Measurements from ENCODE around the gene KCNT1.
"Not testable (repeated sequence)": the region's sequence is repeated elsewhere in the genome, so short reads cannot be mapped to it uniquely, and the experiment has no call there.

KCNT1 gene

DNA sequence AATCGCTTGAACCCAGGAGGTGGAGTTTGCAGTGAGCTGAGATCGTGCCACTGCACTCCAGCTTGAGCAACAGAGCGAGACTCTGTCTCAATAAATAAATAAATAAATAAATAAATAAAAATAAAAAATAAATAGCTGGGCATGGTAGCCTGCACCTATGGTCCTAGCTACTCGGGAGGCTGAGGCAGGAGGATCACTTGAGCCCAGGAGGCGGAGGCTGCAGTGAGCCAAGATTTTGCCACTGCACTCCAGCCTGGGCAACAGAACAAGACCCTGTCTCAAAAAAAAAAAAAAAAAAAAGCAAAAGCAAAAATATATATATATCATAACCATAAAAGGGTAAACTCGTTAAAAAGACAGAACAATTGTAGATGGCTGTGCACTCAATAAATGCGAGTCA lies 29.2 kb upstream of the KCNT1 start:
- DNase-seq (ENCODE audit: low read depth in 2 of 2) = not testable (repeated sequence)

DNA sequence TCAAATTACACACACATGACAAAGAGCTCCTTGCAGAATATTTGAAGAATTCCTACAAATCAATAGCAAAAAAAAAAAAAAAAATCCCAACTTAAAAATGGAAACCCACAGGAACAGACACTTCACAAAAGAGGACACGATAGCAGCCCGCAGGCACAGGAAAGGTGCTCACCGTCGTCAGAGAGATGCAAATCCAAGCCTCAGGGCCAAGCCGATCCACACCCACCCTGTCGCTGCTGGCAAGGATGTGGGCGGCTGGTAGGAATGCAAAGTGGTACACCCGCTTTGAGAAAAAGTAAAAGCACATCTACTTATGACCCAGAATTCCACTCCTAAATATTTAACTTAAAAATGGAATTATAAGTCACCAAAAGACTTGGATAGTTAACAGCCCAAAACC lies 28.0 kb upstream of the KCNT1 start:
- DNase-seq (ENCODE audit: low read depth in 2 of 2) = no peak

GRCh38 chr9:135674977-135675376 lies 27.0 kb upstream of the KCNT1 start:
- no peak for DNase-seq (ENCODE audit: low read depth in 2 of 2)

DNA sequence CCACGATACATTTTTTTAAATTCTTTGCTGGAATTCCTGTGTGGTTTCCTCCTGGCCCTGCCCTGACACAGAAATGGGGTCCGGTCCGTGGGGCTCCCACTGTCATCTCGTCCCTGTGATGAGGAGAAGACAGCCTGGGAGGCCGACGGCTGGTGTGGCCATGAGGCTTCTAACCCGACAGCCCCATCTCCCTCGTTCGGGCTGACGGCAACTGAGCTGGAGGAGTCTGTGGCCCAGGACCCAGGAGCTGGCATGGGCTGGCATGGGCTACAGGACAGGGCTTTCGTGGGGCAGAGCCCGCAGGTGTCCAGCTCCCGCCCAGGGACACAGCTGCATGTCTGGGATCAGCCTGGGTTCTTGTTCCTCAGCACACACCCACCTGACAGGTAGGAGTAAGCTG lies 25.1 kb upstream of the KCNT1 start:
- DNase-seq (ENCODE audit: low read depth in 2 of 2) = no peak

GRCh38 chr9:135677641-135678168 lies 24.3 kb upstream of the KCNT1 start:
- no peak for DNase-seq (ENCODE audit: low read depth in 2 of 2)

DNA sequence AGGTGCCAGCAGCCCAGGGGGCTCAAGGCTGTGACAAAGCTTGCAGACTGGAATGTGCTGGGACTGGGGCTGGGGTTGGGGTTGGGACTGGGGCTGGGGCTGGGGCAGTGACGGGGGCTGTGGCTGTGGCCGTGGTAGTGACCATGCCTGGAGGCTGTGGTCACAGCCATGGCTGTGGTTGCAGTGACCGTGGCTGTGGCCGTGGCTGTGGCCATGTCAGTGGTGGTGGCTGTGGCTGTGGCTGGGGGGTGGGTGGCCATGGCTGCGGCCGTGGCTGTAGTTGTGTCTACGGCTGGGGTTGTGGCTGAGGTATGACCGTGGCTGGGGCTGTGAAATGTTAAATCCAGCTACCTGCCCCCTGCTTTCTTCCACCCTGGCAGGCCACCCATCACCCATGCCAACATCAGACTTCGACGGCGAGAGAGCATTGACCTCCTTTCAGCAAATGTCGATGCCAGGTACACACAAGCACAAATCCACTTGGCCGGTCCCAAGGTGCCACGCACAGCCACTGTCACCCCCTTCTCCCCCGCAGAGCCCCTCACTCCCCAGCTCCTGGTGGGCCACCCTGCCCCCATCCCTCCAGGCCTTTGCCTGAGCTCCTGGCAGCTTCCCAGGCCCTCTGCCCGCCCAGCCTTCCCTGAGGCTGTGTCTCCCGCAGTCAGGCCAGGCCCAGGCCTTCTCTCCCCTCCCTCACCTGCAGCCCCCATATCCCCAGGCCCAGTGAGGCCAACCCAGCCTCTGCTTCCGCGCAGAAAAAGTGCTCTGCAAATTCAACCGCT lies 23.6 kb upstream of the KCNT1 start:
- DNase-seq (ENCODE audit: low read depth in 2 of 2) = no peak

DNA sequence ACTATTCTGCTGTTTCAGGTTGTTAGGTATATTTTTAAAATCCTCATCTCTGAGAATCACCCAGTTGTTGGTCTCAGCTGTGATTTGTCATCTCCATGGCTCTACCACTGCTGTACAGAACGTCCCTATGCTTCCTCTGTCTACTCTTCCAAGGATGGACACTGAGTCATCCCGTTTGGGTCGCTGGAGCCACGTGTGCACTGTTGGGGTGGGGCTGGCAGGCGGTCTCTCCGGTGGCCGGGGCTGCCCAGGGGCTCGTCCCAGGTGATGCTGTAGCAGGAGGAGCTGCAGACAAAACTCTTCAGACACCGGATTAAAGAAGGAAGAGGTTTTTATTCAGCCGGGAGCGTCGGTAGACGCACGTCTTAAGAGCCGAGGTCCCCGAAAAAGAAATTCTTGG lies 21.9 kb upstream of the KCNT1 start:
- DNase-seq (ENCODE audit: low read depth in 2 of 2) = no peak

DNA sequence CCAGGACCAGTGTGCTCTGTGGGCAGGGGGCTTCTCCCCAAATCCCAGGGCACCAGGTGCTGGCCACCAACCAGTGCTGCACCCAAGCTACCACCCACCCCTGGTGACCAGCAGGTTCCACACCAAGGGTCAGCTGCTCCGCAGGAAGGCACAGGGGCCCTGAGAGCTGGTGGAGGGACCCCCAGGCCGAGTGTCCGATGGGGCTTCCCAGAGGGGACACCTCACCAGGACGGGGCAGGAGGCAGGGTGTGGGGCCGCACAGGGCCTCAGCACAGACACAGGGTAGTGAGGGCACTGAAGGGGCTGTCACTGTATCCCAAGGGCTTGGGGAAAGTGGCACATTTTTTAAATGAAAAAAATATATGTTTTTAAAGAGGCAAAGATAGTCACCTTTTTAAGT lies 20.8 kb upstream of the KCNT1 start:
- no peak for DNase-seq (ENCODE audit: low read depth in 2 of 2)

GRCh38 chr9:135683401-135684034 lies 18.5 kb upstream of the KCNT1 start:
- no peak for DNase-seq (ENCODE audit: low read depth in 2 of 2)

GRCh38 chr9:135684691-135685090 lies 17.3 kb upstream of the KCNT1 start:
- DNase-seq (ENCODE audit: low read depth in 2 of 2) = no peak

DNA sequence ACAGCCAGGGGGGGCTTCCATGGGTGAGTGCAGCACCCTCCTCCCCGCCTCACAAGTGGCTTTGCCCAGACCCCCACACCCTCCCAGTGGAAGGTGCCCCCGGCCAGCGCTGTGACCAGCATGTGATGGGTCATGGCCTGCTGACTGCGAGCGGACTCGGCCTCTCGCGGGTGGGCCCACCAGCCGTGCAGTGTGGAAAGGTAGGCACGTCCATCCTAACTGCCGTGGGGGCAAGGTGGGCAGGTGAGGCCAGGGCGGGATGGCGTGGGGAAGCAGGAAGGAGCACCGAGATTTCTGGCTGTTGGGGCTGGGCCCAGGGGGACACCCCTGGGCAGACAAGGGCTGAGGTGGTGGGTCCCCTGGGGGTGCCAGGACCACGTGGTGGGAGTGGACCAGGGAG lies 14.8 kb upstream of the KCNT1 start:
- DNase-seq (ENCODE audit: low read depth in 2 of 2) = no peak

DNA sequence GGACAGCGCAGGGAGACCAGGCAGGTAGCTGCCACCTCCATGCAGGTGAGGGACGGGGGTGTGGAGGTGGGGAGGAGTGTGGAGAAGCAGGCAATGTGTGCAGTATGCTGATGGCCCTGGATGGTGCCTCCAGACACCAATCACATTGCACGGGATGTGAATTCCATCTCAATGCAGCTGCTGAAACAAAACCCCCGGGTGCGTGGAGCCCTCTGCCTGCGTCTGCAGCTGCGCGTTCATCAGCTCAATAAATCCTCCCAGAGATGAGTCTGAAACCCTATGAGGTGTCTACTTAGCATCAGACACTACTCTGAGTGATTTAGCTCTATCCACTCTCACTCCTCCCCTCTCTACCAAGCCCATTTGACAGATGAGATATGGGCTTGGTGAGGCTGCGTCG lies 13.0 kb upstream of the KCNT1 start:
- DNase-seq (ENCODE audit: low read depth in 2 of 2) = no peak

DNA sequence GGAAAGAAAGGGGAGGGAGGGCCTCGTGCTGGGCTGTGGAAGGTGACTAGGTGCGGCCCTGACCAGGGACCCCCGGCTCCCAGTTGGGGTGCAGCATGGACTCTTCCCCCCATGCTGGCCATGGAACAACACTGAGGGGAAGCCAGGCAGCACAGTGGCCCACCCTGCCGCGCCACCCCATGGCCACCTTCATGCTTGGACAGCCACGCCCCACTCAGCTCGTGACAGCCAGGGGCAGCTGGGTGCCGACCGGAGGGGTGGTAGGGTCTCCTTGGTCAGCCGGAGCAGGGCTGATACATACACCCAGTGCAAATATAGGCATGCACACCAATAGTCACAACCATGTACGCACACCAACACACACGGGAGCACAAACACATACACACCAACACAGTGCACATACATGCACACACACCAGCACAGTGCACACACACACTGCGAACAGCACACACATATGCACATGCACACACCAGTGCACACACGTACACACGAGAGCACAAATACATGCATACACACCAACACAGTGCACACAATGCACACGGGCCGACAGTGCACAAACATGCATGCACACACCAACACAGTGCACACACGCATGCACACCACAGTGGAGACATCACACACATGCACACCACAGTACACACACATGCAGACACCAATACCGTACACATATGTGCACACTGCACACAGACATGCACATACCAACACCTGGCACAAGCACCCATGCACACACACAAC lies 11.0 kb upstream of the KCNT1 start:
- no peak for DNase-seq (ENCODE audit: low read depth in 2 of 2)

DNA sequence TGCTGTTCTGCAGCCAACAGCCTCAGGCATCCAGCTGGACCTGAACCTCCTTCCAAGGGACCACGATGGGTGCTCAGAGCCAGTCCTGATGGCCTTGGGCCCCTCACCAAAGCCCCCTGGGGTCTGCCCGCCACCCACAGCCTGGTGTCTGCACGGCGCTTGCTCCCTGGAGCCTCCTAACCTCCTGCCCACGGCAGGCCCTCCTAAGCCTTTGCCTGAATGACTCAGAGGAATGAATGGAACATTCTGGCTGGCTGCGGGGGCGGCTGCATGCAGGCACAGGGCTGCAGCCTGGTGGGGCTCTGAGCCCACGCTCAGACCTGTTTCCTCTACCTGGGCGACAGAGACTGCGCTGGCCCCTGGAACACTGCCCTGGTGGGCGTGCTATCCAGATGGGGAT lies 9.6 kb upstream of the KCNT1 start:
- DNase-seq (ENCODE audit: low read depth in 2 of 2) = no peak

GRCh38 chr9:135693265-135693664 lies 8.7 kb upstream of the KCNT1 start:
- DNase-seq (ENCODE audit: low read depth in 2 of 2) = no peak

DNA sequence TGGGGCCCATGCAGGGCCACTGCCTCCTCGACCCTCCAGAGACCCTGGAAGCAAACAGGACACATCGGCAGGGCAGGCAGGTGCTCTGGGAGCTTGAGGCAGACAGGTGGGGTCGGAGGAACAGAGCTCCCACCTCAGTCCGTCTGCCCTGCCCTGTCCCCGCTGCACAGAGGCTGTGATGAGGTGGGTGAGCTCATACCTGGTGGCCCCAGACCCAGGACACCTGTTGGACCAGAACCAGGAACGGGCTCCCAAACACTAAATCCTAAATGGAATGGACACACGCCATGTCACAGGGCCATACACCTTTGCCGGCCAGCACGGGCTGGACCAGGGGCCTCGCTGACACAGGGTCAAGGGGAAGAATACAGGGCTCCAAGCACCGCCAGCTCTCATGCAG lies 8.2 kb upstream of the KCNT1 start:
- DNase-seq (ENCODE audit: low read depth in 2 of 2) = no peak

- DNase-seq (ENCODE audit: low read depth in 2 of 2) = no peak
Observed at GRCh38 chr9:135694414-135694813, 7.6 kb upstream of the KCNT1 start.

DNA sequence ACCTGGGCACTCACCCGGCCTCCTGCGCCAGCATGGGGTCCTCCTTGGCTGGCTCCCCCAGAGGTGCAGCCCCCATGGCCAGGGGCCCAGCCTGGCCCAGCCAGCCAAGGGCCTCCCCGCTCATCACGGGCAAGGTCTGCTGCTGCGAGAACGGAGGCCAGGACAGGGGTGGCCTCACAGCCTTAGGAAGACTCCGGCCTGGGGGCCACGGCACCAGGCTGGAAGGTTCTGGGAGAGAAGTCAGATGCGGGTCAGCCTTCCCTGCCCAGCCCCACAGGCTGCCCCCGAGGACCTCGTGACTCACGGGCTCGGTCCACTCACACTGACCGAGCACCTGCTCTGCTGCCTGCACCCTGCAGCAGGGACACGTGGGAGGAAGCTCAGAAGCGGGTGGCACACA lies 6.9 kb upstream of the KCNT1 start:
- no peak for DNase-seq (ENCODE audit: low read depth in 2 of 2)

- DNase-seq (ENCODE audit: low read depth in 2 of 2) = no peak
Observed at GRCh38 chr9:135695642-135696041, 6.3 kb upstream of the KCNT1 start.

DNA sequence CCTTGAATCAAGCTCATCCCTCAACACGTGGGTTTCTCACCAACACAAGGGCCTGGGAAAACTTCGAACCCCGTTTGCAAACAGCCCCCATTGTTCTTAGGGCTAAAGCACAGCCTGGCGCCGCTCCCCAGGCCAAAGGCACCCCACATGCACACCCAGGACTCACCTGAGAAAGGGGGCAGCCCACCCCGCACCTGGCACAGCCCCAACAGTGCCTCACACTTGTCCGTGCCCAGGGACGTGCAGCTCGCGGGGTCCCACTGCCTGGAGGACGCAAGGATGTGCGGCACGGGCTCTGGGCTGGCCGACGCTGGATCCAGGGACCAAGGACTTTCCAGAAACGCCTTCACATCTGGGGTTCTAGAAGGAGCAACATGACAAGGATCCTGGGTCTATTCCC lies 5.5 kb upstream of the KCNT1 start:
- no peak for DNase-seq (ENCODE audit: low read depth in 2 of 2)

GRCh38 chr9:135697226-135697625 lies 4.8 kb upstream of the KCNT1 start:
- DNase-seq (ENCODE audit: low read depth in 2 of 2) = no peak

- no peak for DNase-seq (ENCODE audit: low read depth in 2 of 2)
Observed at GRCh38 chr9:135698236-135698635, 3.7 kb upstream of the KCNT1 start.

DNA sequence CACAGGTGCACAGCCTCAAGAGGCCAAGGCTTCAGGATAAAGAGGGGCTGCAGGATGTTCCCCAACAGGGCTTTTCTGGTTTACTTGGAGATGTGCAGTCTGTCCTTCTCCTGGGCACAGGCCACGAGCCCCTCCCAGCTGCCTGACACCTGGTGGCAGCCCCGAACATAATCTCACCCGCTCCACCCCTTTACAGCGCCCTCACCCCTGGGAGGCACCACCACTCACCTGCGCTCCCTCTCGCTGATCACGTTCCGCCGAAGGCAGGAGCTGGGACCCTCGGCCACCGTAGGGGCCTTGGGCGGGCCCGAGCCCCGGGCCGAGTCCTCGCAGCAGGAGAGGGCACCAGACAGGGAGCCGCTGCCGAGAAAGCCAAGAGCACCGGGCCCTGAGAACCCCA lies 3.2 kb upstream of the KCNT1 start:
- no peak for DNase-seq (ENCODE audit: low read depth in 2 of 2)

Measured in stimulated activated CD8-positive, alpha-beta memory T cell treated with anti-CD3 and anti-CD28 coated beads, Interleukin-15, amount 100 ng/mL, for 4 hours (primary cell).